Activated CD4-positive, alpha-beta T cell treated with anti-CD3 and anti-CD28 coated beads, Interleukin-2, amount 10 ng/mL, durations not matched to agents 7 days and 5 days (primary cell): ENCODE results near the gene ITGB4. TPM values are rescaled to one million over a fixed set of nuclear protein-coding genes. Genes with fewer than 3 reads are reported as not detected.
A peak's percentile ranks its signal among the peaks of the same experiment; 100 is the strongest.

Source experiments
- CTCF ChIA-PET: fragments of 350-600 bp; sonication (Branson Sonifier 250); formaldehyde crosslinking; loops from one replicate; lab custom pipeline; 2021; ENCODE audit warnings: antibody characterized with exemption; lab: Charles Lee
- POLR2A ChIA-PET: fragments of 350-600 bp; sonication (Branson Sonifier 250); formaldehyde crosslinking; loops from one replicate; lab custom pipeline; 2021; ENCODE audit warnings: antibody characterized with exemption; lab: Charles Lee
- DNase-seq: peaks from one replicate; pipeline ENCODE4 v3.0.0-alpha.2; 2020
- H3K27ac Mint-ChIP-seq: one replicate; pipeline ENCODE4 v1.8.0; 2021; ENCODE audit warnings: mild to moderate bottlenecking, moderate library complexity, mixed read lengths
- H3K27me3 Mint-ChIP-seq: one replicate; pipeline ENCODE4 v1.8.0; 2021; ENCODE audit warnings: mixed read lengths
- H3K36me3 Mint-ChIP-seq: one replicate; pipeline ENCODE4 v1.8.0; 2021; ENCODE audit warnings: low read depth, mixed read lengths
- H3K4me1 Mint-ChIP-seq: one replicate; pipeline ENCODE4 v1.8.0; 2021; ENCODE audit warnings: mixed read lengths
- H3K4me3 Mint-ChIP-seq: one replicate; pipeline ENCODE4 v1.8.0; 2021; ENCODE audit warnings: mild to moderate bottlenecking, moderate library complexity, mixed read lengths
- H3K9me3 Mint-ChIP-seq: one replicate; pipeline ENCODE4 v1.8.0; 2021; ENCODE audit warnings: mixed read lengths
- total RNA-seq, 2 experiments: library from RNA; stranded (reverse); gene quantifications; one replicate each; pipeline ENCODE4 v1.2.3, GENCODE V29; 2021

The ITGB4 gene
- total RNA-seq, 2 experiments from 2014 or later = 0.55 to 0.96 TPM

- Mint-ChIP-seq H3K27ac (peak overlapping the region; percentile 98), H3K4me1 (peaks cover 47% of the 10 kb centered on the region), H3K27me3 (peaks cover 2% of the 10 kb centered on the region), H3K4me3 (peak overlapping the region; percentile 89), H3K36me3 (peaks cover 39% of the 10 kb centered on the region), H3K9me3 (no peaks in the 10 kb centered on the region)
- DNase-seq = peak; percentile 79
- ChIA-PET CTCF (interaction anchor here (0.6 to 8.9 kb wide), 8 partner anchors 9 to 77 kb away, joined by 3 to 64 read pairs (median 3); partner anchors contain the start of genes GALK1 and WBP2), POLR2A (interaction anchor here (0.6 to 1.8 kb wide), 3 partner anchors 14 to 86 kb away, joined by 4 to 10 read pairs (median 6); partner anchors contain the start of gene GALK1)
Measured at GRCh38 chr17:75778861-75779249, 57.6 kb downstream of the ITGB4 start.

GRCh38 chr17:75779250-75779986 is 58.2 kb downstream of the ITGB4 start:
- Mint-ChIP-seq H3K27ac (peak overlapping the region; percentile 98), H3K36me3 (peaks cover 39% of the 10 kb centered on the region), H3K27me3 (peaks cover 2% of the 10 kb centered on the region), H3K4me1 (peaks cover 51% of the 10 kb centered on the region), H3K4me3 (peak overlapping the region; percentile 89), H3K9me3 (no peaks in the 10 kb centered on the region)
- peak; percentile 97 for DNase-seq
- ChIA-PET POLR2A (interaction anchor here (0.6 to 1.8 kb wide), 14 partner anchors 10 to 489 kb away, joined by 3 to 10 read pairs (median 4); partner anchors contain the start of gene GALK1), CTCF (interaction anchor here (0.8 to 8.9 kb wide), 7 partner anchors 9 to 81 kb away, joined by 3 to 64 read pairs (median 3); partner anchors contain the start of genes GALK1 and WBP2)

DNA sequence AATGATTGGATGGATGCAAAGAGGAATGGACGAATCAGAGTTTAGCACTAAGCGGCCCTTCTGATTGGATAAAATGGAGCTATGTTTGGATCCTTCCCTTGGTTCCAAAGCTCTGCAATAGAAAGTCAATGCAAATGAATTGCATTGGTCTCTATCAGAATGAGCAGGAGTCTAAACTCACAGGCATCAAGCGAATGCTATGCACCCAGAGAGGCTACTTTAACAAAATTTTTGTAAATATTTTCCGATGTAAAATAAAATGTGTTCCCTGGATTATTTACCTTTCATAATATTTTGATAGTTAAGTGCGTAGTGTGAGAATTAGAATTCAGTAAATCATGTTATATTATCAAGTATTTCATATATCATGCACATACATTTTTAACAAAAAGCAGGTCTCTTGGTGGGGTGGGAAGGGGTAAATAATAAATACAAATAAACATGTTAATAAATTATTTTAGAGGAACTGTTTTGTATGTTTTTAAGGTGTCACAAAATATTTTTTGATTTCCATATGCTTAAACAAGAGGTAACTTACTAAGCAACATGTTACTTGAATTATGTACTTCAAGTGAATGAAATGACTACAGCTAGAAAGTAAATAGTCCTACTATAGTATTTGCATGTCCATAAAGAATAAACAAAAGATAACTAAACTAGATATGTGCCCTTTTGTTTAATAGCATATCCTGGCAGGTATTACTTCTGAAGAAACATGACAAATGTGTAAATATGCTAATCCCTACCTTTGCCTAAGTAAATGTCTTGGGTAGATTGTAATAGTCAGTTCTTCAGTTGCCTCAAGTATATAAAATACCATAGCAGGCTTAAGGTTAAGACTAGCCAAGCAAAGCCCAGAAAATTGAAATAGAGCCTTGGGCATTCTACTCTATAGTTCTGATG is 59.0 kb downstream of the ITGB4 start:
- Mint-ChIP-seq H3K27ac (peak overlapping the region; percentile 98), H3K27me3 (peaks cover 2% of the 10 kb centered on the region), H3K9me3 (no peaks in the 10 kb centered on the region), H3K36me3 (peaks cover 39% of the 10 kb centered on the region), H3K4me3 (peak overlapping the region; percentile 89), H3K4me1 (peaks cover 54% of the 10 kb centered on the region)
- CTCF ChIA-PET = interaction anchor here (0.8 to 8.9 kb wide), 4 partner anchors 16 to 81 kb away, joined by 3 to 64 read pairs (median 4); partner anchors contain the start of genes GALK1 and WBP2
- POLR2A ChIA-PET = interaction anchor here (0.6 to 1.8 kb wide), 13 partner anchors 9 to 488 kb away, joined by 3 to 10 read pairs (median 5); partner anchors contain the start of gene GALK1
- no peak for DNase-seq

- DNase-seq = peak; percentile 58
- Mint-ChIP-seq H3K36me3 (peaks cover 16% of the 10 kb centered on the region), H3K4me3 (peak overlapping the region; percentile 83), H3K27ac (peak overlapping the region; percentile 100), H3K9me3 (no peaks in the 10 kb centered on the region), H3K27me3 (peaks cover 2% of the 10 kb centered on the region), H3K4me1 (peaks cover 46% of the 10 kb centered on the region)
- CTCF ChIA-PET = interaction anchor here (0.6 to 4.2 kb wide), 23 partner anchors 9 to 115 kb away, joined by 3 to 18 read pairs (median 4); partner anchors contain the start of genes GALK1, TRIM47, TRIM65 and WBP2
- POLR2A ChIA-PET = interaction anchor here (0.7 to 1.5 kb wide), 4 partner anchors 8 to 72 kb away, joined by 3 to 7 read pairs (median 4); partner anchors contain the start of genes GALK1 and WBP2
Measured at GRCh38 chr17:75783069-75783783, 62.0 kb downstream of the ITGB4 start.

GRCh38 chr17:75783803-75784472 is 62.7 kb downstream of the ITGB4 start:
- Mint-ChIP-seq H3K27ac (peak overlapping the region; percentile 100), H3K4me3 (peak overlapping the region; percentile 83), H3K9me3 (no peaks in the 10 kb centered on the region), H3K27me3 (peaks cover 2% of the 10 kb centered on the region), H3K36me3 (peaks cover 9% of the 10 kb centered on the region), H3K4me1 (peaks cover 46% of the 10 kb centered on the region)
- peak; percentile 39 for DNase-seq
- ChIA-PET CTCF (interaction anchor here (1.0 to 4.2 kb wide), 19 partner anchors 8 to 116 kb away, joined by 3 to 18 read pairs (median 4); partner anchors contain the start of genes GALK1, TRIM47, TRIM65 and WBP2), POLR2A (interaction anchor here (0.7 to 2.8 kb wide), 7 partner anchors 7 to 481 kb away, joined by 3 to 15 read pairs (median 4); partner anchors contain the start of gene GALK1)

GRCh38 chr17:75784473-75785015 is 63.3 kb downstream of the ITGB4 start, which contains the start of gene UNK:
Gene UNK (plus strand): TSS chr17:75784806. CDS start chr17:75784881, 75 bp downstream.
- H3K27ac Mint-ChIP-seq = peak within 1 kb of the TSS; percentile 100
- peaks cover 46% of the 10 kb centered on the region for H3K4me1 Mint-ChIP-seq
- ChIA-PET POLR2A (interaction anchor here (0.7 to 2.8 kb wide), 4 partner anchors 9 to 480 kb away, joined by 3 to 15 read pairs (median 4); no protein-coding TSS in a partner anchor), CTCF (interaction anchor here (1.0 to 4.2 kb wide), 6 partner anchors 13 to 63 kb away, joined by 3 to 14 read pairs (median 8); partner anchors contain the start of gene GALK1)
- H3K9me3 Mint-ChIP-seq = no peaks in the 10 kb centered on the region
- peak within 1 kb of the TSS; percentile 83 for H3K4me3 Mint-ChIP-seq
- peak; percentile 97 for DNase-seq
- H3K36me3 Mint-ChIP-seq = peaks cover 7% of the 10 kb centered on the region
- H3K27me3 Mint-ChIP-seq = peaks cover 2% of the 10 kb centered on the region

GRCh38 chr17:75785016-75785890 is 64.0 kb downstream of the ITGB4 start:
- Mint-ChIP-seq H3K27me3 (no peaks in the 10 kb centered on the region), H3K9me3 (no peaks in the 10 kb centered on the region), H3K27ac (peak overlapping the region; percentile 100), H3K36me3 (peaks cover 6% of the 10 kb centered on the region), H3K4me3 (peak overlapping the region; percentile 83), H3K4me1 (peaks cover 42% of the 10 kb centered on the region)
- DNase-seq = peak; percentile 92
- POLR2A ChIA-PET = interaction anchor here (1.1 to 2.8 kb wide), 2 partner anchors 10 to 479 kb away, joined by 3 to 15 read pairs; no protein-coding TSS in a partner anchor
- CTCF ChIA-PET = interaction anchor here (1.0 to 4.2 kb wide), 9 partner anchors 9 to 111 kb away, joined by 3 to 11 read pairs (median 5); partner anchors contain the start of genes TRIM47 and TRIM65

DNA sequence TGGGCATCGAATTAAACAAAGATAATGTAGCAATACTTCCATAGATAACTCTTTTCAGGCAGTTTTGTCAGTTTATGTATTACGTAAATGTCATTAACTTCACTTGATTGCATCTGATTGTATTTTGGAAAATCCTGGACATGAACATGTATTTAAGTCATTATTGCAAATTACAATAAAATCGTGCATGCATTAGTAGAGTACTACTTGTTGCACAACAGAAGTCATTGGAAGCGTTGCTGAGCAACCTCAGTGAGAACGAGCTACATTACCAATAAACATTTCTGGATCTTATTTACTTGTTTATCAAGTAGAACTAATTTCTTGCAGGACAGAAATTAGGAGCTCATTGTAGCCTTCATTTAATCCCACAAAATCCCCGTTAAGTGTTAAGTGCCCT is 70.0 kb downstream of the ITGB4 start:
- Mint-ChIP-seq H3K9me3 (no peaks in the 10 kb centered on the region), H3K27me3 (no peaks in the 10 kb centered on the region), H3K27ac (no peak overlapping the region), H3K4me1 (peaks cover 32% of the 10 kb centered on the region), H3K4me3 (no peak overlapping the region), H3K36me3 (peaks cover 21% of the 10 kb centered on the region)
- DNase-seq = no peak
- ChIA-PET CTCF (interaction anchor here (1.2 to 1.8 kb wide), 2 partner anchors 8 to 55 kb away, joined by 3 to 10 read pairs; no protein-coding TSS in a partner anchor), POLR2A (interaction anchor here (0.6 kb wide), 1 partner anchor 8 kb away, joined by 4 read pairs; no protein-coding TSS in a partner anchor)

GRCh38 chr17:75793460-75793859 is 72.2 kb downstream of the ITGB4 start:
- no peak for DNase-seq
- no peak overlapping the region for H3K4me3 Mint-ChIP-seq
- H3K36me3 Mint-ChIP-seq = peaks cover 19% of the 10 kb centered on the region
- CTCF ChIA-PET = interaction anchor here (1.7 kb wide), 1 partner anchor 37 kb away, joined by 3 read pairs; no protein-coding TSS in a partner anchor
- peaks cover 24% of the 10 kb centered on the region for H3K4me1 Mint-ChIP-seq
- H3K27me3 Mint-ChIP-seq = no peaks in the 10 kb centered on the region
- H3K9me3 Mint-ChIP-seq = no peaks in the 10 kb centered on the region
- H3K27ac Mint-ChIP-seq = no peak overlapping the region
- POLR2A ChIA-PET = no interaction called here
